ENCODE results near the gene PGLYRP4.

GRCh38 chr1:153349363-153350320 lies 1.0 kb upstream of the PGLYRP4 start:
- TF ChIP-seq CTCF (conservative IDR thresholded peaks at IDR 0.05; ENCODE audit: low read length) = no peak
- no peak for TF ChIP-seq EZH2phosphoT487 (IDR thresholded peaks at IDR 0.05; ENCODE audit: borderline replicate concordance, low read depth, low read length)
